Measurements from ENCODE around the gene PINLYP.

The PINLYP gene

DNA sequence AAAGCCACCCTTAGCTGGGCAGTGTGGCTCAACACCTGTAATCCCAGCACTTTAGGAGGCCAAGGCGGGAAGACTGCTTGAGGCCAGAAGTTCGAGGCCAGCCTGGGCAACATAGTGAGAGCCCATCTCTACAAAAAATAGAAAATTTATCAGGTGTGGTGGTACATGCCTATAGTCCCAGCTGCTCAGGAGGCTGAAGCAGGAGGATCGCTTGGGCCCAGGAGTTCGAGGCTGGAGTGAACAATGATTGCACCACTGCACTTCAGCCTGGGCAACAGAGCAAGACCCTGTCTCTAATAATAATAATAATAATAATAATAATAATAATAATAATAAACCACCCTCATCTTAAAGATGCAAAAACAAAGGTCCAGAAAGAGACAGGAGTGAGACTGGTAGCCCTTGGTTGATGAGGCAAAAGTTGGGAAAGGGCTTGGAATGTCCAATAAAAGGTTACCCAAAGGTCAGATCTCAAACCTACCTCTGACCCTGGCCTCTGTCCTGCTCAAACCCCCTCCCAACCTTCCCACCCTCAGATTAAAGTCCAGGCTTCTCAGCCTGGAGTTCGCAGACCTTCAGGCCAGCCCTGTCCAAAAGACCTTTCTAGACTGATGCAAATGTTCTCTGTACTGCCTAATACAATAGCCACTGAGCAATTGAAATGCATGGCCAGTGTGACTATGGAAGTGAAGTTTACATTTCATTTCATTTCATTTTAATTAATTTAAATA, 33.5 kb upstream of the PINLYP start:
- H3K27me3 ChIP-seq (ENCODE audit: insufficient read depth, low read depth) = no peaks in the 10 kb centered on the region
- H3K4me1 ChIP-seq (ENCODE audit: low read depth, poor library complexity, severe bottlenecking) = no peaks in the 10 kb centered on the region
- no peak overlapping the region for H3K4me2 ChIP-seq
- no peaks in the 10 kb centered on the region for H3K36me3 ChIP-seq (ENCODE audit: insufficient read depth)
- TF ChIP-seq, protein P1, sequence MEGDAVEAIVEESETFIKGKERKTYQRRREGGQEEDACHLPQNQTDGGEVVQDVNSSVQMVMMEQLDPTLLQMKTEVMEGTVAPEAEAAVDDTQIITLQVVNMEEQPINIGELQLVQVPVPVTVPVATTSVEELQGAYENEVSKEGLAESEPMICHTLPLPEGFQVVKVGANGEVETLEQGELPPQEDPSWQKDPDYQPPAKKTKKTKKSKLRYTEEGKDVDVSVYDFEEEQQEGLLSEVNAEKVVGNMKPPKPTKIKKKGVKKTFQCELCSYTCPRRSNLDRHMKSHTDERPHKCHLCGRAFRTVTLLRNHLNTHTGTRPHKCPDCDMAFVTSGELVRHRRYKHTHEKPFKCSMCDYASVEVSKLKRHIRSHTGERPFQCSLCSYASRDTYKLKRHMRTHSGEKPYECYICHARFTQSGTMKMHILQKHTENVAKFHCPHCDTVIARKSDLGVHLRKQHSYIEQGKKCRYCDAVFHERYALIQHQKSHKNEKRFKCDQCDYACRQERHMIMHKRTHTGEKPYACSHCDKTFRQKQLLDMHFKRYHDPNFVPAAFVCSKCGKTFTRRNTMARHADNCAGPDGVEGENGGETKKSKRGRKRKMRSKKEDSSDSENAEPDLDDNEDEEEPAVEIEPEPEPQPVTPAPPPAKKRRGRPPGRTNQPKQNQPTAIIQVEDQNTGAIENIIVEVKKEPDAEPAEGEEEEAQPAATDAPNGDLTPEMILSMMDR (conservative IDR thresholded peaks at IDR 0.05; ENCODE audit: low read depth, low read length) = no peak
- no peaks in the 10 kb centered on the region for H4K20me1 ChIP-seq (ENCODE audit: insufficient read depth)
- no peak overlapping the region for H3K9ac ChIP-seq
- no peaks in the 10 kb centered on the region for H3K79me2 ChIP-seq (ENCODE audit: insufficient read depth, low read depth)
- H2AFZ ChIP-seq (ENCODE audit: low read depth) = no peak overlapping the region
- no peak overlapping the region for H3K27ac ChIP-seq
- H3K4me3 ChIP-seq (IDR thresholded peaks at IDR 0.05; ENCODE audit: insufficient read depth, low read depth, low read length) = no peak overlapping the region

DNA sequence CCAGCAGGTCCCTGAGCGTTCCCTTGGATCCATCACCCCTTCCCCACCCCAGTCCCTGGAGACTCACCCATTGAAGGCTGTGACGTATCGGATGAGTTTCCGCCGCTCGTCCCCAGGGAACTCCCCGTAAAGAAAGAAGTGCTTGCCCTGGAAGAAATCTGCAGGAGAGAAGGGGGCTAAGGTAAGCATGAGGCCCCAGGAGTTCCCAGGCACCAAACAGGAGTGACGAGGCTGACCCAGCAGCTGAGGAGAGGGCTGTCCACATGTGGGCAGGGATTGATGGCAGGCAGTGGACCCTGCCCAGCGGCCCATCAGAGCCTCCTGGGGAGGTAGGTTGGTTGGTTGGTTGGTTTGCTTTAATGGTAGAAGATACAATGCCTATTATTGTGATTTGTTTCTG, 31.5 kb upstream of the PINLYP start:
- no peak overlapping the region for H3K4me3 ChIP-seq (IDR thresholded peaks at IDR 0.05; ENCODE audit: insufficient read depth, low read depth, low read length)
- no peak overlapping the region for H3K27ac ChIP-seq
- TF ChIP-seq, protein P1 (conservative IDR thresholded peaks at IDR 0.05; ENCODE audit: low read depth, low read length) = no peak
- H3K36me3 ChIP-seq (ENCODE audit: insufficient read depth) = no peaks in the 10 kb centered on the region
- H4K20me1 ChIP-seq (ENCODE audit: insufficient read depth) = no peaks in the 10 kb centered on the region
- no peak overlapping the region for H3K4me2 ChIP-seq
- H3K27me3 ChIP-seq (ENCODE audit: insufficient read depth, low read depth) = no peaks in the 10 kb centered on the region
- no peaks in the 10 kb centered on the region for H3K4me1 ChIP-seq (ENCODE audit: low read depth, poor library complexity, severe bottlenecking)
- no peak overlapping the region for H3K9ac ChIP-seq
- no peak overlapping the region for H2AFZ ChIP-seq (ENCODE audit: low read depth)
- H3K79me2 ChIP-seq (ENCODE audit: insufficient read depth, low read depth) = no peaks in the 10 kb centered on the region

DNA sequence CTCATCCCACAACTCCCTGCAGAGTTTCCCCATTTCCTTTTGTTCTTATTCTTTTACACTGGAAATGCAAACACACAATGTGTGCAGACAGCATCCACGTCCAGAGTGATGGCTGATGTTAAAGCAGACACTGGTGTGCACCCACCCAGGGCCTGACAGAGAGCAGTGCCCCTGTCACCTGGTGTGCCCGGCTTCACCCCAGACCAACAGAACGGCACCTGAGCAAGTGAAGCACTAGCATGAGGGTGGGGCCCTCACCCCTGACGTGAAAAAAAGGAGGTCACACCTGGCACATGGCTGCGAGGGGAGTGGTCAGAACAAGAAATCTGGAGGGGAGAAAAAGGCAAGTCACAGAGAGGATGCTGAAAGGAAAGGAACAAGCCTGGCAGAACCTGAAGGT, 30.3 kb upstream of the PINLYP start:
- H3K36me3 ChIP-seq (ENCODE audit: insufficient read depth) = no peaks in the 10 kb centered on the region
- no peak overlapping the region for H3K9ac ChIP-seq
- no peak overlapping the region for H3K4me2 ChIP-seq
- H3K4me1 ChIP-seq (ENCODE audit: low read depth, poor library complexity, severe bottlenecking) = no peaks in the 10 kb centered on the region
- no peak overlapping the region for H3K27ac ChIP-seq
- TF ChIP-seq, protein P1 (conservative IDR thresholded peaks at IDR 0.05; ENCODE audit: low read depth, low read length) = no peak
- H3K27me3 ChIP-seq (ENCODE audit: insufficient read depth, low read depth) = no peaks in the 10 kb centered on the region
- no peaks in the 10 kb centered on the region for H4K20me1 ChIP-seq (ENCODE audit: insufficient read depth)
- H2AFZ ChIP-seq (ENCODE audit: low read depth) = no peak overlapping the region
- H3K4me3 ChIP-seq (IDR thresholded peaks at IDR 0.05; ENCODE audit: insufficient read depth, low read depth, low read length) = no peak overlapping the region
- H3K79me2 ChIP-seq (ENCODE audit: insufficient read depth, low read depth) = no peaks in the 10 kb centered on the region

DNA sequence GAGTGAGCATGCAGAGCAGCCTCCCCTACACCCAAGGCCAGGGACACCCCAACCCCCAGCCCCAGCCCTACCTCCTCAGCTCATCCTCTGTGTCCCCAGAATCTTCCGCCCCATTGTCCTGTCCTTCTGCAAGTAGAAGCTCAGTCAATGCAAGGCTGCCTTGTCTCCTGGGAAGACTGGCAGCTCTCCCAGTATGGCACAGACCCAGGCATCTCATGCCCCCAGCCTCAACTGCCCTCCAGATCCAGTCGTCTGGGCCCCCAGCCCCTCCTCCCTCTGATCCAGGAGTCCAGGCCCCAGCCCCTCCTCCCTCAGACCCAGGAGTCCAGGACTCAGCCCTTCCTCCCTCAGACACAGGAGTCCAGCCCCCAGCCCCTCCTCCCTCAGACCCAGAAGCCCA, 29.6 kb upstream of the PINLYP start:
- H3K4me3 ChIP-seq (IDR thresholded peaks at IDR 0.05; ENCODE audit: insufficient read depth, low read depth, low read length) = no peak overlapping the region
- H3K79me2 ChIP-seq (ENCODE audit: insufficient read depth, low read depth) = no peaks in the 10 kb centered on the region
- no peaks in the 10 kb centered on the region for H3K36me3 ChIP-seq (ENCODE audit: insufficient read depth)
- H3K4me2 ChIP-seq = no peak overlapping the region
- no peaks in the 10 kb centered on the region for H3K27me3 ChIP-seq (ENCODE audit: insufficient read depth, low read depth)
- TF ChIP-seq, protein P1 (conservative IDR thresholded peaks at IDR 0.05; ENCODE audit: low read depth, low read length) = no peak
- H3K4me1 ChIP-seq (ENCODE audit: low read depth, poor library complexity, severe bottlenecking) = no peaks in the 10 kb centered on the region
- H3K9ac ChIP-seq = no peak overlapping the region
- no peaks in the 10 kb centered on the region for H4K20me1 ChIP-seq (ENCODE audit: insufficient read depth)
- H2AFZ ChIP-seq (ENCODE audit: low read depth) = no peak overlapping the region
- H3K27ac ChIP-seq = no peak overlapping the region

Data from KMS-11 (cell line).